Gastroesophageal sphincter (tissue), 3 donors: ENCODE data around the gene LRRC58.

Source experiments
- POLR2A ChIP-seq, 2 donors: fragments of 450-650 bp; IDR thresholded peaks; one replicate each; pipeline ENCODE4 v1.6.1; 2017; ENCODE audit warnings: antibody characterized with exemption in 2 of 2, mild to moderate bottlenecking in 2 of 2, moderate library complexity in 1 of 2
- POLR2AphosphoS5 ChIP-seq: sonication (generic); formaldehyde crosslinking; IDR thresholded peaks from one replicate; pipeline ENCODE4 v1.6.1; 2017; ENCODE audit warnings: antibody characterized with exemption
- TF ChIP-seq, protein P1 (sequence below), 4 experiments: fragments of 200-600 bp in 2 of 4; fragments of 450-650 bp in 2 of 4; sonication (generic) in 1 of 4; IDR thresholded peaks; one replicate each; pipeline ENCODE4 v1.5.1; 2017 to 2019; ENCODE audit warnings: antibody characterized with exemption in 4 of 4, mild to moderate bottlenecking in 2 of 4, moderate library complexity in 2 of 4

DNA sequence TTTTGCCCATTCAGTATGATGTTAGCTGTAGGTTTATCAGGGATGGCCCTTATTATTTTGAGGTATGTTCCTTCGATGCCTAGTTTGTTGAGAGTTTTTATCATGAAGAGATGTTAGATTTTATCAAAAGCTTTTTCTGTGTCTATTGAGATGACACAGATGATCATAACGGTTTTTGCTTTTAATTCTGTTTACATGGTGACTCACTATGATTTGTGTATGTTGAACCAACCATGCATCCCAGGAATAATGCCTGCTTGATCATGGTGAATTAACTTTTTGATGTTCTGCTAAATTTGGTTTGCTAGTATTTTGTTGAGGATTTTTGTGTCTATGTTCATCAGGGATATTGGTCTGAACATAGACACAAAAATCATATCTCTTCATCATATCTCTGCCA is 72.4 kb downstream of the LRRC58 start:
- TF ChIP-seq, protein P1, sequence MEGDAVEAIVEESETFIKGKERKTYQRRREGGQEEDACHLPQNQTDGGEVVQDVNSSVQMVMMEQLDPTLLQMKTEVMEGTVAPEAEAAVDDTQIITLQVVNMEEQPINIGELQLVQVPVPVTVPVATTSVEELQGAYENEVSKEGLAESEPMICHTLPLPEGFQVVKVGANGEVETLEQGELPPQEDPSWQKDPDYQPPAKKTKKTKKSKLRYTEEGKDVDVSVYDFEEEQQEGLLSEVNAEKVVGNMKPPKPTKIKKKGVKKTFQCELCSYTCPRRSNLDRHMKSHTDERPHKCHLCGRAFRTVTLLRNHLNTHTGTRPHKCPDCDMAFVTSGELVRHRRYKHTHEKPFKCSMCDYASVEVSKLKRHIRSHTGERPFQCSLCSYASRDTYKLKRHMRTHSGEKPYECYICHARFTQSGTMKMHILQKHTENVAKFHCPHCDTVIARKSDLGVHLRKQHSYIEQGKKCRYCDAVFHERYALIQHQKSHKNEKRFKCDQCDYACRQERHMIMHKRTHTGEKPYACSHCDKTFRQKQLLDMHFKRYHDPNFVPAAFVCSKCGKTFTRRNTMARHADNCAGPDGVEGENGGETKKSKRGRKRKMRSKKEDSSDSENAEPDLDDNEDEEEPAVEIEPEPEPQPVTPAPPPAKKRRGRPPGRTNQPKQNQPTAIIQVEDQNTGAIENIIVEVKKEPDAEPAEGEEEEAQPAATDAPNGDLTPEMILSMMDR (IDR thresholded peaks at IDR 0.05) = no peak
- TF ChIP-seq POLR2A (IDR thresholded peaks at IDR 0.05) (no peak), POLR2AphosphoS5 (no peak)
